ENCODE data around the gene LPIN3. TPM values are rescaled to one million over a fixed set of nuclear protein-coding genes. Genes with fewer than 3 reads are reported as not detected.

The LPIN3 gene
- total and polyA plus RNA-seq, 12 donors = 1.8 to 49.7 (median 9.7) TPM

- DNase-seq = no peak
- intact Hi-C loops (cut with DNase I) = loop anchor here (10.0 kb wide), 2 partner anchors 67 to 383 kb away; no protein-coding TSS in a partner anchor
- no peaks in the 10 kb centered on the region for H3K9me3 ChIP-seq (replicated peaks in 1 of 3)
- H3K27me3 ChIP-seq = no peaks in the 10 kb centered on the region
- TF ChIP-seq CTCF (IDR thresholded peaks at IDR 0.05) (no peak), POLR2A (IDR thresholded peaks at IDR 0.05) (no peak)
- H3K27ac ChIP-seq = no peak overlapping the region
- no peaks in the 10 kb centered on the region for H3K4me1 ChIP-seq (replicated peaks in 1 of 2)
- no peak overlapping the region for H3K4me3 ChIP-seq
- H3K36me3 ChIP-seq (replicated peaks in 1 of 2) = peaks cover 0 to 7% of the 10 kb centered on the region in 2 donors
- 89 to 95% (median 90%) methylated on average over 12 to 13 of the region's 13 CpGs for WGBS, 4 donors
Measured at GRCh38 chr20:41347523-41348429, 7.2 kb downstream of the LPIN3 start.

- intact Hi-C loops (cut with DNase I) = loop anchor here (10.0 kb wide), 2 partner anchors 66 to 384 kb away; no protein-coding TSS in a partner anchor
- no peaks in the 10 kb centered on the region for H3K4me1 ChIP-seq (replicated peaks in 1 of 2)
- H3K36me3 ChIP-seq (replicated peaks in 1 of 2) = peaks cover 0 to 7% of the 10 kb centered on the region in 2 donors
- no peak overlapping the region for H3K27ac ChIP-seq
- TF ChIP-seq CTCF (IDR thresholded peaks at IDR 0.05) = no peak
- no peak for TF ChIP-seq POLR2A (IDR thresholded peaks at IDR 0.05)
- no peak overlapping the region for H3K4me3 ChIP-seq
- 90 to 96% (median 95%) methylated on average over 9 to 13 of the region's 13 CpGs for WGBS, 4 donors
- no peaks in the 10 kb centered on the region for H3K27me3 ChIP-seq
- DNase-seq = no peak
- no peaks in the 10 kb centered on the region for H3K9me3 ChIP-seq (replicated peaks in 1 of 3)
Measured at GRCh38 chr20:41348430-41349172, 8.0 kb downstream of the LPIN3 start.

- TF ChIP-seq POLR2A (IDR thresholded peaks at IDR 0.05) = no peak
- no peak for TF ChIP-seq CTCF (IDR thresholded peaks at IDR 0.05)
- Histone ChIP-seq H3K9me3 (replicated peaks in 1 of 3) (no peaks in the 10 kb centered on the region), H3K27ac (no peak overlapping the region), H3K36me3 (replicated peaks in 1 of 2) (peaks cover 0 to 7% of the 10 kb centered on the region in 2 donors), H3K4me1 (replicated peaks in 1 of 2) (no peaks in the 10 kb centered on the region), H3K4me3 (no peak overlapping the region), H3K27me3 (no peaks in the 10 kb centered on the region)
- intact Hi-C loops (cut with DNase I) = loop anchor here (10.0 kb wide), 2 partner anchors 66 to 384 kb away; no protein-coding TSS in a partner anchor
- no peak for DNase-seq
- 83 to 92% (median 87%) methylated on average over 2 of the region's 2 CpGs for WGBS, 4 donors
Measured at GRCh38 chr20:41349266-41349665, 8.6 kb downstream of the LPIN3 start.

GRCh38 chr20:41349943-41350342, 9.3 kb downstream of the LPIN3 start:
- DNase-seq = no peak
- Histone ChIP-seq H3K9me3 (replicated peaks in 1 of 3) (no peaks in the 10 kb centered on the region), H3K4me1 (replicated peaks in 1 of 2) (no peaks in the 10 kb centered on the region), H3K27ac (no peak overlapping the region), H3K4me3 (no peak overlapping the region), H3K27me3 (no peaks in the 10 kb centered on the region), H3K36me3 (replicated peaks in 1 of 2) (peaks cover 0 to 7% of the 10 kb centered on the region in 2 donors)
- TF ChIP-seq CTCF (IDR thresholded peaks at IDR 0.05) = no peak
- no peak for TF ChIP-seq POLR2A (IDR thresholded peaks at IDR 0.05)
- intact Hi-C loops (cut with DNase I) = loop anchor here (10.0 kb wide), 2 partner anchors 65 to 385 kb away; no protein-coding TSS in a partner anchor
- 81 to 93% (median 90%) methylated on average over 3 to 7 of the region's 7 CpGs for WGBS, 4 donors
